Measurements from ENCODE around the gene EPHA6.

DNA sequence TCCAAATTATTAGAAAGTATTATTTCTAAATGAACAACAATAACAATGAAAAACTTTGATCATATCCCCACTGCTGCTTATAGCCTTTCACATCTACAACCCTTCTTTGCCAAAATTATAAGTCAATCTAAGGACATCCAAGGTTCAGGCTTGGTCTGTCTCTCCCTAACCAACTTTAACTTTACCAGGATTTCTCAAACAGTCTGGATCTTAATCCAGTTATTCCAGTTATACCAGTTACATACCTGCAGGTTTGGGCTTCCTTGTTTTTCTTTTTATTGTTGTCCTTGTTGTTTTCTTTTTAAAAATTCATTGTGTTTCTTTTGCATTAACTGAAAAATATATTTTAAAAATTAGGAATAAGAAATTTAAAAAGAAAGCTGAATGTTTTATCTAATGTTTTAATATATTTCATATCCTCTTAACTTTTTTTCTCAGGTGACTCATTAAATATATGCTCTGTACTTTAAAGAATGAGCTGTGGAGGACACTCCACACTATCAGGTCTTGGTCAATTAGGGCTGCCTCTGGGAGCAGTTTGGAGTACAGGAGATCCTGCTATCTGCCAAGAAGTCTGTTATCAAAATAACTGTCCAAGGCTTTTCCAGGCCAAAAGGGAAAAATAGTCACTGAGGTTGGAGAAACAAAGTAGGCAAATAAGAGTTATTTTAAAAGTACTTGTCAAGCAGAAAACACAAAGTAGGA, 421.4 kb downstream of the EPHA6 start:
- TF ChIP-seq POLR2A (IDR thresholded peaks at IDR 0.05), result no peak
- TF ChIP-seq, protein P1, sequence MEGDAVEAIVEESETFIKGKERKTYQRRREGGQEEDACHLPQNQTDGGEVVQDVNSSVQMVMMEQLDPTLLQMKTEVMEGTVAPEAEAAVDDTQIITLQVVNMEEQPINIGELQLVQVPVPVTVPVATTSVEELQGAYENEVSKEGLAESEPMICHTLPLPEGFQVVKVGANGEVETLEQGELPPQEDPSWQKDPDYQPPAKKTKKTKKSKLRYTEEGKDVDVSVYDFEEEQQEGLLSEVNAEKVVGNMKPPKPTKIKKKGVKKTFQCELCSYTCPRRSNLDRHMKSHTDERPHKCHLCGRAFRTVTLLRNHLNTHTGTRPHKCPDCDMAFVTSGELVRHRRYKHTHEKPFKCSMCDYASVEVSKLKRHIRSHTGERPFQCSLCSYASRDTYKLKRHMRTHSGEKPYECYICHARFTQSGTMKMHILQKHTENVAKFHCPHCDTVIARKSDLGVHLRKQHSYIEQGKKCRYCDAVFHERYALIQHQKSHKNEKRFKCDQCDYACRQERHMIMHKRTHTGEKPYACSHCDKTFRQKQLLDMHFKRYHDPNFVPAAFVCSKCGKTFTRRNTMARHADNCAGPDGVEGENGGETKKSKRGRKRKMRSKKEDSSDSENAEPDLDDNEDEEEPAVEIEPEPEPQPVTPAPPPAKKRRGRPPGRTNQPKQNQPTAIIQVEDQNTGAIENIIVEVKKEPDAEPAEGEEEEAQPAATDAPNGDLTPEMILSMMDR (IDR thresholded peaks at IDR 0.05), result no peak
